HepG2 (cell line): ENCODE results near the gene CSTB. TPM values are rescaled to one million over a fixed set of nuclear protein-coding genes. Genes with fewer than 3 reads are reported as not detected.
A peak's percentile ranks its signal among the peaks of the same experiment; 100 is the strongest.

ENCODE experiments used
- ATAC-seq: fragments of 200-7000 bp; cut with Tn5 transposase; 3 replicates; pipeline ENCODE4 v1.9.1; 2020; ENCODE audit warnings: mild to moderate bottlenecking, moderate library complexity
- BruUV-seq: library from RNA; stranded (reverse); fragments of 400-500 nt; replicated peaks from 2 replicates; lab custom pipeline; 2021; lab: Mats Ljungman, UMichigan
- CTCF ChIA-PET: fragments of 300-600 bp; formaldehyde crosslinking; extraction: SDS; loops from one replicate; lab custom pipeline; 2021; ENCODE audit warnings: low total read pairs, inconsistent platforms, low intra/inter-chr PET ratio; lab: Yijun Ruan, JAX
- POLR2A ChIA-PET: fragments of 350-600 bp; sonication (Branson Sonifier 250); formaldehyde crosslinking; loops from one replicate; lab custom pipeline; 2020; ENCODE audit warnings: antibody characterized with exemption, inconsistent platforms; lab: Yijun Ruan, JAX
- DNase-seq: peaks from one replicate; pipeline ENCODE4 v3.0.0-alpha.2; 2015; ENCODE audit warnings: low spot score
- FAIRE-seq: peaks from 3 replicates; lab custom pipeline; 2011; peaks lifted over from hg19 to GRCh38; lab: Jason Lieb, UNC
- H2AFZ ChIP-seq: one replicate; pipeline ENCODE4 v1.6.1; 2011; ENCODE audit warnings: low read length, inconsistent platforms
- H3K27ac ChIP-seq: fragments of 300-600 bp; 3 replicates; pipeline ENCODE4 v1.8.0; 2011; ENCODE audit warnings: mixed run types, mild to moderate bottlenecking, mixed read lengths, low read length, inconsistent platforms; ENCODE audit not compliant: insufficient read depth; ENCODE audit errors: extremely low read length
- H3K27me3 ChIP-seq, 2 experiments: fragments of 200-600 bp in 1 of 2; 2 replicates in 1 of 2; 3 replicates in 1 of 2; pipeline versions ENCODE4 v1.6.0 to v1.8.0; 2011; ENCODE audit warnings: low read length in 2 of 2, mild to moderate bottlenecking in 2 of 2, moderate library complexity in 2 of 2, inconsistent platforms in 1 of 2; ENCODE audit not compliant: insufficient read depth in 2 of 2, control insufficient read depth in 1 of 2
- H3K36me3 ChIP-seq, 2 experiments: fragments of 200-600 bp in 1 of 2; replicated peaks in 1 of 2; 2 replicates in 1 of 2; 3 replicates in 1 of 2; pipeline versions ENCODE4 v1.5.1 to v1.8.0; 2011; ENCODE audit warnings: low read length in 2 of 2, inconsistent platforms in 1 of 2; ENCODE audit not compliant: insufficient read depth in 2 of 2, control insufficient read depth in 1 of 2
- H3K4me1 ChIP-seq: 2 replicates; pipeline ENCODE4 v1.5.1; 2012; ENCODE audit warnings: low read length, inconsistent platforms; ENCODE audit not compliant: insufficient read depth
- H3K4me2 ChIP-seq: 2 replicates; pipeline ENCODE4 v1.6.0; 2011; ENCODE audit warnings: low read depth, low read length, inconsistent platforms
- H3K4me3 ChIP-seq, 3 experiments: fragments of 200-600 bp in 1 of 3; sonication (generic), shearing (Covaris generic) in 1 of 3; replicated peaks in 1 of 3; 2 replicates each; pipeline ENCODE4 v1.5.1; 2011 to 2016; ENCODE audit warnings: low read length in 3 of 3, inconsistent platforms in 2 of 3, low read depth in 2 of 3, mild to moderate bottlenecking in 2 of 3, control low read depth in 1 of 3, mixed read lengths in 1 of 3; ENCODE audit not compliant: insufficient read depth in 1 of 3
- H3K79me2 ChIP-seq: one replicate; pipeline ENCODE4 v1.6.1; 2011; ENCODE audit warnings: low read length, inconsistent platforms; ENCODE audit not compliant: insufficient read depth
- H3K9ac ChIP-seq: 2 replicates; pipeline ENCODE4 v1.6.0; 2011; ENCODE audit warnings: mild to moderate bottlenecking, low read depth, low read length, inconsistent platforms; ENCODE audit not compliant: insufficient read depth
- H3K9me3 ChIP-seq: 2 replicates; pipeline ENCODE4 v1.5.1; 2012; ENCODE audit warnings: mild to moderate bottlenecking, low read length
- H4K20me1 ChIP-seq: 2 replicates; pipeline ENCODE4 v1.6.0; 2011; ENCODE audit warnings: inconsistent platforms, mild to moderate bottlenecking, low read length, moderate library complexity; ENCODE audit not compliant: insufficient read depth
- ESRRA ChIP-seq: sonication (generic); formaldehyde crosslinking; IDR thresholded peaks from 2 replicates; pipeline ENCODE4 v1.5.1; 2020; ENCODE audit warnings: mild to moderate bottlenecking, low read depth, missing genetic modification reagents
- MED1 ChIP-seq: sonication (generic); formaldehyde crosslinking; IDR thresholded peaks from 2 replicates; pipeline ENCODE4 v1.4.0; 2020; ENCODE audit warnings: missing genetic modification reagents
- NFATC3 ChIP-seq: sonication (generic); formaldehyde crosslinking; IDR thresholded peaks from 2 replicates; pipeline ENCODE4 v1.5.1; 2020; ENCODE audit warnings: mild to moderate bottlenecking, missing genetic modification reagents
- NRL ChIP-seq: sonication (generic); formaldehyde crosslinking; IDR thresholded peaks from 2 replicates; pipeline ENCODE4 v1.5.0; 2020; ENCODE audit warnings: missing genetic modification reagents, mild to moderate bottlenecking, moderate library complexity, borderline replicate concordance
- SAP130 ChIP-seq: IDR thresholded peaks from 2 replicates; pipeline ENCODE4 v1.6.1; 2016; ENCODE audit warnings: low read depth
- YEATS4 ChIP-seq: sonication (generic); formaldehyde crosslinking; IDR thresholded peaks from 2 replicates; pipeline ENCODE4 v1.4.0; 2020; ENCODE audit warnings: missing genetic modification reagents, borderline replicate concordance
- ZFY ChIP-seq: sonication (generic); formaldehyde crosslinking; IDR thresholded peaks from 2 replicates; pipeline ENCODE4 v1.4.0; 2020; ENCODE audit warnings: missing genetic modification reagents
- ZNF12 ChIP-seq: sonication (generic); formaldehyde crosslinking; IDR thresholded peaks from 2 replicates; pipeline ENCODE4 v1.5.0; 2020; ENCODE audit warnings: missing genetic modification reagents
- ZNF335 ChIP-seq: sonication (generic); formaldehyde crosslinking; IDR thresholded peaks from 2 replicates; pipeline ENCODE4 v1.4.0; 2020; ENCODE audit warnings: missing genetic modification reagents
- ZNF572 ChIP-seq: sonication (generic); formaldehyde crosslinking; IDR thresholded peaks from 2 replicates; pipeline ENCODE4 v1.5.1; 2020; ENCODE audit warnings: mild to moderate bottlenecking, missing genetic modification reagents
- ZNF790 ChIP-seq: sonication (generic); formaldehyde crosslinking; IDR thresholded peaks from 2 replicates; pipeline ENCODE4 v1.8.0; 2022; ENCODE audit warnings: missing genetic modification reagents, mild to moderate bottlenecking, borderline replicate concordance
- WGBS: methylation state at CpG from one replicate; pipeline ENCODE4 v1.1.6; 2017; ENCODE audit warnings: low lambda C conversion rate; 5-methylcytosine and 5-hydroxymethylcytosine counted together
- in situ Hi-C: cut with HindIII; loops from 2 replicates; pipeline ENCODE4 v1.10.0; 2017; ENCODE audit warnings: low pct_unique_long_range_greater_than_20kb; ENCODE audit not compliant: extremely low pct_ligation_motif_present
- intact Hi-C: fragments of 100-400 bp; cut with micrococcal nuclease; formaldehyde crosslinking; loops from one replicate; pipeline ENCODE4 v1.10.0; 2022; ENCODE audit not compliant: unreplicated experiment
- polyA plus RNA-seq, 8 experiments: library from polyadenylated mRNA; depleted of rRNA in 3 of 8; stranded (reverse) in 7 of 8; unstranded in 1 of 8; fragments of >200 nt; fragmentation: Illumina TruSeq in 4 of 8; extraction: Trizol in 4 of 8; gene quantifications; 2 replicates each; pipeline versions ENCODE4 v1.2.1 to v1.2.3, GENCODE V29; 2011 to 2016; ENCODE audit warnings: low read depth in 4 of 8, missing spikeins in 1 of 8, mixed read lengths in 1 of 8; ENCODE audit not compliant: insufficient read depth in 1 of 8
- total RNA-seq, 5 experiments: library from RNA; depleted of rRNA; stranded (reverse); fragments of >200 nt; fragmentation: Illumina TruSeq; extraction: Trizol; gene quantifications; 2 replicates each; pipeline ENCODE4 v1.2.3, GENCODE V29; 2016; ENCODE audit warnings: low read depth in 1 of 5
- TF ChIP-seq, protein P1 (sequence below): sonication (generic); formaldehyde crosslinking; IDR thresholded peaks from 2 replicates; pipeline ENCODE4 v1.4.0; 2020; ENCODE audit warnings: missing genetic modification reagents, borderline replicate concordance
- TF ChIP-seq, protein P2 (sequence below): sonication (generic); formaldehyde crosslinking; IDR thresholded peaks from 2 replicates; pipeline ENCODE4 v1.4.0; 2020; ENCODE audit warnings: mild to moderate bottlenecking, missing genetic modification reagents
- TF ChIP-seq, protein P3 (sequence below): sonication (generic); formaldehyde crosslinking; IDR thresholded peaks from 2 replicates; pipeline ENCODE4 v1.5.0; 2020; ENCODE audit warnings: mild to moderate bottlenecking, missing genetic modification reagents, borderline replicate concordance

Gene CSTB
- total and polyA plus RNA-seq, 2 of the 13 experiments (the other 11 are each of a cell fraction or from before 2014, with no cell fraction given), result 11.7 to 94.1 TPM

DNA sequence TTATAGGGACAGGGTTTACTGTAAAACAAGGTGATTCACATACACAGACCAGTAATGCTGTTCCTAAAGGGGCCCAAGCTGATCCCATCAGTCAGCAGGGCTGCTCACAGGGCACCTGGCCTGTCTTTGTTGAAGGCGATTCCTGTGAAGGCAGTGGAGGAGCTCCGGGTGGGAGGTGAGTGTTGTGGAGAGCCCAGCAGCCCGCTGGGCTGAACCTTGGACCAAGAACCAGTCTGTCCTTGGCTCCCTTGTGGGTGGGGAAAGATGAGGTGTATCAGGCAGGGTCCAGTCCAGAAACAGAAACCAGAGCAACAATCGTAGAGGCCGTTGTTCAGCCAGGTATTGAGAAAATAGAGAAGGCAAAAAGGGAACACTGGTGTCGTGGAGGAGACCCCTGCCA, 44.6 kb downstream of the CSTB start:
- intact Hi-C loops (no loop called here), in situ Hi-C loops (no loop called here)
- no peaks in the 10 kb centered on the region for H3K9me3 ChIP-seq
- H3K27me3 ChIP-seq, result no peaks in the 10 kb centered on the region; a peak in 1 of 5 replicates
- POLR2A ChIA-PET, result interaction anchor here (0.8 to 5.5 kb wide), 6 partner anchors 10 to 58 kb away, joined by 3 to 21 read pairs (median 4); partner anchors contain the start of genes PDXK and RRP1
- peak overlapping the region; percentile 3 to 64 (median 38); a peak in 5 of 6 replicates for H3K4me3 ChIP-seq
- peaks cover 89% of the 10 kb centered on the region for H3K4me1 ChIP-seq
- peak overlapping the region; percentile 87 for H3K4me2 ChIP-seq
- peak; percentile 98 for FAIRE-seq
- H3K27ac ChIP-seq, result peak overlapping the region; percentile 89
- peak; percentile 88 for DNase-seq
- peaks cover 16 to 23% of the 10 kb centered on the region in 2 experiments; a peak in 3 of 5 replicates for H3K36me3 ChIP-seq
- no peaks in the 10 kb centered on the region for H4K20me1 ChIP-seq
- CTCF ChIA-PET, result no interaction called here
- H3K79me2 ChIP-seq, result peaks cover 84% of the 10 kb centered on the region
- H2AFZ ChIP-seq, result no peak overlapping the region
- ATAC-seq, result peak; percentile 69
- no TSS peak for BruUV-seq
- H3K9ac ChIP-seq, result peak overlapping the region; percentile 62
- 1% methylated on average over 6 of the region's 6 CpGs for WGBS
- TF ChIP-seq ESRRA (peak; percentile 83; the same call in 1 of the 2 replicates), NRL (CRISPR knock-in tag) (peak; percentile 12; the same call in 1 of the 2 replicates), MED1 (CRISPR knock-in tag) (peak; percentile 66), ZNF572 (CRISPR knock-in tag) (0 out of 2 replicates have a peak, but pooled peaks have one; percentile 1), ZNF790 (CRISPR knock-in tag) (peak; percentile 40; the same call in 1 of the 2 replicates), NFATC3 (CRISPR knock-in tag) (no peak), ZFY (CRISPR knock-in tag) (peak; percentile 31; the same call in 1 of the 2 replicates), ZNF12 (CRISPR knock-in tag) (peak; percentile 45; the same call in 1 of the 2 replicates), YEATS4 (CRISPR knock-in tag) (peak; percentile 43; the same call in 1 of the 2 replicates), SAP130 (CRISPR knock-in tag) (peak; percentile 69; the same call in 1 of the 2 replicates), ZNF335 (no peak)
- TF ChIP-seq, protein P1, sequence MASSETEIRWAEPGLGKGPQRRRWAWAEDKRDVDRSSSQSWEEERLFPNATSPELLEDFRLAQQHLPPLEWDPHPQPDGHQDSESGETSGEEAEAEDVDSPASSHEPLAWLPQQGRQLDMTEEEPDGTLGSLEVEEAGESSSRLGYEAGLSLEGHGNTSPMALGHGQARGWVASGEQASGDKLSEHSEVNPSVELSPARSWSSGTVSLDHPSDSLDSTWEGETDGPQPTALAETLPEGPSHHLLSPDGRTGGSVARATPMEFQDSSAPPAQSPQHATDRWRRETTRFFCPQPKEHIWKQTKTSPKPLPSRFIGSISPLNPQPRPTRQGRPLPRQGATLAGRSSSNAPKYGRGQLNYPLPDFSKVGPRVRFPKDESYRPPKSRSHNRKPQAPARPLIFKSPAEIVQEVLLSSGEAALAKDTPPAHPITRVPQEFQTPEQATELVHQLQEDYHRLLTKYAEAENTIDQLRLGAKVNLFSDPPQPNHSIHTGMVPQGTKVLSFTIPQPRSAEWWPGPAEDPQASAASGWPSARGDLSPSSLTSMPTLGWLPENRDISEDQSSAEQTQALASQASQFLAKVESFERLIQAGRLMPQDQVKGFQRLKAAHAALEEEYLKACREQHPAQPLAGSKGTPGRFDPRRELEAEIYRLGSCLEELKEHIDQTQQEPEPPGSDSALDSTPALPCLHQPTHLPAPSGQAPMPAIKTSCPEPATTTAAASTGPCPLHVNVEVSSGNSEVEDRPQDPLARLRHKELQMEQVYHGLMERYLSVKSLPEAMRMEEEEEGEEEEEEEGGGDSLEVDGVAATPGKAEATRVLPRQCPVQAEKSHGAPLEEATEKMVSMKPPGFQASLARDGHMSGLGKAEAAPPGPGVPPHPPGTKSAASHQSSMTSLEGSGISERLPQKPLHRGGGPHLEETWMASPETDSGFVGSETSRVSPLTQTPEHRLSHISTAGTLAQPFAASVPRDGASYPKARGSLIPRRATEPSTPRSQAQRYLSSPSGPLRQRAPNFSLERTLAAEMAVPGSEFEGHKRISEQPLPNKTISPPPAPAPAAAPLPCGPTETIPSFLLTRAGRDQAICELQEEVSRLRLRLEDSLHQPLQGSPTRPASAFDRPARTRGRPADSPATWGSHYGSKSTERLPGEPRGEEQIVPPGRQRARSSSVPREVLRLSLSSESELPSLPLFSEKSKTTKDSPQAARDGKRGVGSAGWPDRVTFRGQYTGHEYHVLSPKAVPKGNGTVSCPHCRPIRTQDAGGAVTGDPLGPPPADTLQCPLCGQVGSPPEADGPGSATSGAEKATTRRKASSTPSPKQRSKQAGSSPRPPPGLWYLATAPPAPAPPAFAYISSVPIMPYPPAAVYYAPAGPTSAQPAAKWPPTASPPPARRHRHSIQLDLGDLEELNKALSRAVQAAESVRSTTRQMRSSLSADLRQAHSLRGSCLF (CRISPR knock-in tag), result no peak
- TF ChIP-seq, protein P2, sequence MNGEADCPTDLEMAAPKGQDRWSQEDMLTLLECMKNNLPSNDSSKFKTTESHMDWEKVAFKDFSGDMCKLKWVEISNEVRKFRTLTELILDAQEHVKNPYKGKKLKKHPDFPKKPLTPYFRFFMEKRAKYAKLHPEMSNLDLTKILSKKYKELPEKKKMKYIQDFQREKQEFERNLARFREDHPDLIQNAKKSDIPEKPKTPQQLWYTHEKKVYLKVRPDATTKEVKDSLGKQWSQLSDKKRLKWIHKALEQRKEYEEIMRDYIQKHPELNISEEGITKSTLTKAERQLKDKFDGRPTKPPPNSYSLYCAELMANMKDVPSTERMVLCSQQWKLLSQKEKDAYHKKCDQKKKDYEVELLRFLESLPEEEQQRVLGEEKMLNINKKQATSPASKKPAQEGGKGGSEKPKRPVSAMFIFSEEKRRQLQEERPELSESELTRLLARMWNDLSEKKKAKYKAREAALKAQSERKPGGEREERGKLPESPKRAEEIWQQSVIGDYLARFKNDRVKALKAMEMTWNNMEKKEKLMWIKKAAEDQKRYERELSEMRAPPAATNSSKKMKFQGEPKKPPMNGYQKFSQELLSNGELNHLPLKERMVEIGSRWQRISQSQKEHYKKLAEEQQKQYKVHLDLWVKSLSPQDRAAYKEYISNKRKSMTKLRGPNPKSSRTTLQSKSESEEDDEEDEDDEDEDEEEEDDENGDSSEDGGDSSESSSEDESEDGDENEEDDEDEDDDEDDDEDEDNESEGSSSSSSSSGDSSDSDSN (CRISPR knock-in tag), result peak; percentile 70
- TF ChIP-seq, protein P3, sequence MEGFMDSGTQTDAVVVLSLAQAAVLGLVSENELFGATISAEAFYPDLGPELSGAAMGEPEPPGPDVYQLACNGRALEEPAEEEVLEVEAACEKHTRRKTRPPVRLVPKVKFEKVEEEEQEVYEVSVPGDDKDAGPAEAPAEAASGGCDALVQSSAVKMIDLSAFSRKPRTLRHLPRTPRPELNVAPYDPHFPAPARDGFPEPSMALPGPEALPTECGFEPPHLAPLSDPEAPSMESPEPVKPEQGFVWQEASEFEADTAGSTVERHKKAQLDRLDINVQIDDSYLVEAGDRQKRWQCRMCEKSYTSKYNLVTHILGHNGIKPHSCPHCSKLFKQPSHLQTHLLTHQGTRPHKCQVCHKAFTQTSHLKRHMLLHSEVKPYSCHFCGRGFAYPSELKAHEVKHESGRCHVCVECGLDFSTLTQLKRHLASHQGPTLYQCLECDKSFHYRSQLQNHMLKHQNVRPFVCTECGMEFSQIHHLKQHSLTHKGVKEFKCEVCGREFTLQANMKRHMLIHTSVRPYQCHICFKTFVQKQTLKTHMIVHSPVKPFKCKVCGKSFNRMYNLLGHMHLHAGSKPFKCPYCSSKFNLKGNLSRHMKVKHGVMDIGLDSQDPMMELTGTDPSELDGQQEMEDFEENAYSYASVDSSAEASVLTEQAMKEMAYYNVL (CRISPR knock-in tag), result peak; percentile 58
